D341Med (cell line): ENCODE data around the gene INVS.
A peak's percentile ranks its signal among the peaks of the same experiment; 100 is the strongest.
"Not testable (repeated sequence)": the region's sequence is repeated elsewhere in the genome, so short reads cannot be mapped to it uniquely, and the experiment has no call there.

Experiments used
- DNase-seq: peaks from one replicate; pipeline ENCODE4 v3.0.0; 2012; ENCODE audit warnings: low spot score

Gene INVS

GRCh38 chr9:100322954-100323536 is 224.0 kb downstream of the INVS start:
- DNase-seq, result peak; percentile 41

DNA sequence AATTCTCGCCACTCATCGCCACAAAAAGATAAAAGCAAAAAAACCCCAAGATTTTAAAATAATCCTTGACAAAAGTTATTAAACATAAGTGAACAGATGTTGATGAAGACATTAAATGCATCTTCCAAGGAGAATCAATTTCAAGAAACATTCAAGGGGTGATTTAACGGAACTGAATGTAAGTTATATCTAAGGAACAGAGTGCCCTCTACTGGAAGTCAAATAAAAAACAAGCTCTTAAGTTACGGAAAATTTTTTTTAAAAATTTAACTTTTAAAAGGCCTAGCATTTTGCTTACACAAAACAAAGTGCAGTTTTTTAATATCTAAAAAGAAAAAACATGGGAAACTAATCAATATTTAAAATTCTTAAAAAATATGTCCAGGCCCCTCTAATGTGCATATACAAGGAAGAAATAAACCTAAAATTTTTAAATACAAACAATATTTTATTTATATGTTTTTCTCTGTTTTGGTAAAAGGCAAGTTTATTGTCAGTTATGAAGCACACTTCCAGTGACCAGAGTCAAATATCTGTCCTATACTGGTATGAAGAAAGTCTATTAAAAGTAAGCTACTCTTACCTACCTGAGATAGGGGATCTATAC is 225.7 kb downstream of the INVS start:
- DNase-seq, result no peak

DNA sequence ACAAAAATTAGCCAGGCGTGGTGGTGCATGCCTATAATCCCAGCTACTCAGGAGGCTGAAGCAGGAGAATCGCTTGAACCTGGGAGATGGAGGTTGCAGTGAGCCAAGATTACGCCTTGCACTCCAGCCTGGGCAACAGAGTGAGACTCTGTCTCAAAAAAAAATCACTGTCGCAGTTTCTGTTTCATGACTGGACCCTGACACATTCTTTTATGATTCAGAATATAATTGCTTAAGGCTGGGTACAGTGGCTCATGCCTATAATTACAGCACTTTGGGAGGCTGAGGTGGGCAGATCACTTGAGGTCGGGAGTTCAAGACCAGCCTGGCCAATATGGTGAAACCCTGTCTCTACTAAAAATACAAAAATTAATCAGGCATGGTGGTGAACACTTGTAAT is 239.7 kb downstream of the INVS start:
- not testable (repeated sequence) for DNase-seq

DNA sequence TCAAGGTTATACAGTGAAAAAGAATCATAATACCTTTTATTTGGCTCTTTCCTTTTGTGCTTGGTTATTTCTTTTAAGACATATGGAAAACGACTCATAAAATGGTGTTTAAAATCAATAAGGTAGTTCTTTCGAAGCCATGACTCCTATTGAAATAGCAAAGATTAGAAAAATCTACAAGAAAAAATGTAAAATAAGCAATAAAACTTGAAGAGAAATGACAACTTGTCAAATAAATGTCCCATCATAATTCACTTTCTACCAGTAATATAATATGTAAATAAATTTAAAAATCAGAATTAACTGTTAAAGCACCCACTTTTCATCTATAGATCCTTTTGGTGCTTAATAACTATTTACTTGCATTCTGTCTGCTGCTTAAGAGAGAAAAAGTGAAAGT is 241.2 kb downstream of the INVS start:
- no peak for DNase-seq

GRCh38 chr9:100341889-100342288 is 242.8 kb downstream of the INVS start:
- no peak for DNase-seq

- no peak for DNase-seq
Observed at GRCh38 chr9:100346836-100347235, 247.8 kb downstream of the INVS start.

GRCh38 chr9:100350188-100350587 is 251.1 kb downstream of the INVS start:
- DNase-seq, result no peak
